Ecto neural progenitor cell (in vitro differentiated cells): ENCODE measurements around the gene IL1RAPL2.
"Not testable (repeated sequence)": the region's sequence is repeated elsewhere in the genome, so short reads cannot be mapped to it uniquely, and the experiment has no call there.

ENCODE experiments used
- DNase-seq: peaks from one replicate; pipeline ENCODE4 v3.0.0-alpha.2; 2018; ENCODE audit warnings: low spot score

Gene IL1RAPL2

DNA sequence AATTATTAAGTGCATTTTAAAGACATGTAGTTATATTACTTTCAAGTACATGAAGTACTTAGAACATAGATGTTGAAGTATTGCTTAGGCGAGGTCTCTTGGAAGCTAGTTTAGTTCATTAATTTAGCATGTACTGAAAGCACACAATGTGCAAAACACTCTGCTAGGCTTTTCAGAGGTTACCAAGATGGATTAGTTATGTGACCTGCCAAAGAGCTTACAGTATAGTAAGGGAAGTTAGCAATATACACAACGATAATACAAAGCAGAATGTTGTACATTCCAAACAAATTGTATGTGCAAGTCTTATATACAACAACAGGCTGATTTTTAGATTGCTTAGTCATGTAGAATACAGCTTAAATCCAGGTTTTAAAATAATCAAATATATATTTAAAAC is 1137.9 kb downstream of the IL1RAPL2 start:
- no peak for DNase-seq

DNA sequence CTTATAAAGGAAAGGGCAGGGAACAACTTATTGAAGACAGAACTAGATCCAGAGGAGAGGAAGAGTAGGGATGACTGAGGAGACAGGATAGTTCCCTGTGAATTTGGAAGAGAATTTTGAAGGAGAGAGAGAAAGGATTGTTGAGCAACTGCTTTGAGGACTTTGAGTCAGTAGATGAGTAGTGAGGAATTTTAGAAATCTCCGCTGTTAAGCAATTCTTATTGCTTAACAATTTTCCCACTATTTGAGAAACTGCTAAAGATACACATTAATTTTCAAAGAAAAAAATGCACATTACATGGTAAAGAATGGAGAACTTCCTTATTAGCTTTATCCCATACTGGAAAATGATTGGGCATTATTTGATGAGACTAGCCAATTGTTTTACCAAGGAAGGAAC is 1140.0 kb downstream of the IL1RAPL2 start:
- DNase-seq = no peak

DNA sequence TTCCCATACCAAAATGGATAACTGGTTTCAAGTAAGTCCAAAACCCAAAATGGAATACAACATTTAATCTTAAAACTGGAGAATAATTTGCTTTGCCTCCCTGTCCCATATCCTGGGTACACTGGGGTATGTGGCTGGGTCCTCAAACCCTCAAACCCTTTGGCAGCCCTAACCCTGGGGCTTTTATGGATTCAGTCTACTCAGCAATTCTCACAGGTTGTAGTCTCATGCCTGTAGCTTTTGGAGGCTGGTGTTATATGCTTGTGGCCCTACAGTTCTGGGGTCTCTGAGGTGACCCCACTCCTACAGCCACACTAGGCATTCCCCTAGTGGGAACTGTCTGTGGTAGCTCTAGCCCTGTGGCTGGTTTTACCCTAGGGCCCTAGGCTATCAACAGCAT is 1145.8 kb downstream of the IL1RAPL2 start:
- DNase-seq = no peak

DNA sequence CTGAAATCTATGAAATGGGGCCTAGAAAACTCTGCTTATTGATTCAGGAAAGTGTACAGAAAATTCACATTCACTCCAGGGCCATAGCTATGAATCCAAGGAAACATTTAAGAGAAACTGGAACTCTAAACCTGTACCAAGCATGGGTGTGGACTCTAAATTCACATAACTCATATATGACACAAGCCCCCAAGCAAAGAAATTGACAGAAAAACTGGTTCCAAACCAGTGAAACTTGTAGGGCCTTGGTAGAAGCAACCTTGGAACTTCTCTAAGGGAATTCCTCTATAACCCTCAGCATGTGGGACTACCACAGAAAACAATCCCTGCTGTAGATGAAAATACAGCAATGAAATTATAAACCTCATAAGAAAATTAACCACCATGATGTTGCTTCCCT is 1149.7 kb downstream of the IL1RAPL2 start:
- DNase-seq = no peak

DNA sequence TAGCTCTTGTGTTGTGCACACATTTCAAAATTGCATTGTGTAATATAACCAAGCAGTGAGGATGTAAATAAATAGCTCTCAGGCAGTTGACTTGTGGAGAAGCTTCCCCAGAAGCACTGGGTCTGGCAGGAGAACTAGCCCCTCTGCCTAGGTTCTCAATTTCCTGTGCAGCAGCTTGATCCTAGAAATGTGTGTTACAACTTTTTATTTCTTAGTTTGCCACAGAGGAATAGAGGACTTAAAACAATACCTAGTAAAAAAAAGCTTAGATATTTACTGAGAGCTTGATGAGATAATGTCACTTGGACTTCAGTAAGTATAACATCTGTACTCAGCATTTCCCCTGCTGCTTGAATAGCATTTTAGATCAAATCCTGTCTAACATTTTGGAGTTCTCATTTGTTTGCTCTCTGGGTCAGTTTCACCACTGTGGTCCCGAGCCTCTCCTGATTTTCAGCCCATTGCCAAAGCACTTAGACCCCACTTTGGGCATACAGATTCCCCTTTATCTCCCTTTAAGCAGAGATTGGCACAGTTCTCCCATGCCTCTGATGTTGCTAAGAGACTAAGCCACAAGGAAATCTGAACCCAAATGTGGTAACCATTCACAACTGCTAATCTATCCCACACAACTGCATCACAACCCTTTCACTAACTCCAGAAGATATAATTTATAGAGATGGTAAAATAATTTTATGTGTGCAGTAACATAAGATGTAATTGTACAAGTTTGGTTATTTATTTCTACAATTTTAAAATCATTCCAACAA is 1158.2 kb downstream of the IL1RAPL2 start:
- DNase-seq = no peak

DNA sequence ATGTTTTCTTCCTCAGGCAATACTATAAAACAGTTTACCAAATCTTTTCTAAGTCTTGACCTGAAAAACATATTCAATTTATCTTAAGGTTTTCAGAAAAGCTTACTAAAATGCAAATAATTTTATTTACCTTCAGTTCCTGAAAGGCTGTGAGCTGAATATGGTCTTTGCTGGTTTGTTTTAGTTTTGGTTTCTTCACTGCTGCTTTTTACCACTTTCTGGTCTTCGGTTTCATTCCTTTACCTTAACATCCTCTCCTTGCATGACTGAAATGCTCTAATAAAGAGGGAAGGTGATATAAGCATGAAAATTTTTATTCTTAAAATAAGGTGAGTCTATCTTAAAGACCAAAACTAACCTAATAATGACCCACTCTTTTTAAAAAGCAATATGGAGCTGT is 1159.2 kb downstream of the IL1RAPL2 start:
- DNase-seq = no peak

DNA sequence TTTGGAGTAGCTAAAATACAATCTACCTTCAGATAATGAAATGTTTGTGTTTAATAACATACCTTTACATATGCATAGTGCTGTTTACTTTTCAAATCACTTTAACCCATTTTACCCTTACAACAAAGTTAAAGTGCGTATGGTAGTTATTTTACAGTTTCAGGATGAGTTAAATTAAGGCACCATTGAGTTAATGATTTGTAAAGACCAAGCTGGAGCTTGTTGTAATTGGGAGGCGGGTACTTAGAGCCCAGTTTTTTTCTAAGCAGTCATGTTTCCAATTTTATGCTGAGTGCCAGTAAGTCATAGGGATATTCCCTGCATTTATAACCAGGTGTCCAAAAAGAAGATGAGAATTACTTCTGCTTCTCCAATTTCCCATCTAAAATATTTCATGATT is 1172.2 kb downstream of the IL1RAPL2 start:
- DNase-seq = no peak

DNA sequence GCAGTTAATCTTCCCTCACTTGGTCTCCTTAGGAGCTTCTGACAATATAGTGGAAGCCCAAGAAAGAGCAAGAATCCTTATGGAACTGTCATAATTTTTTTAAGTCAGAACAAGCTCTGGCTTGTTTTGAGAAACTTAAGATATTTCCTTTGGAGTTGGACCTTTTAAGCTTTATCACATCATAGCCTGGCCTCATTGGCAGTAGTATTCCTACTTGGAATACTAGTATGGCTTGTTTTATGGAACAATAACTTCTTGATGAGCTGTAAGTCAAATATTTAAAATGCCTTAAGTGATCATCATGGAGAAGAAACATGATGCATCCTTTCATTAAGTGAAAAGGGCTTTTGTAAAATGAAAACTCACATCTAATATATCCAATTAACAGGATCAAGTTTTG is 1178.3 kb downstream of the IL1RAPL2 start:
- no peak for DNase-seq

DNA sequence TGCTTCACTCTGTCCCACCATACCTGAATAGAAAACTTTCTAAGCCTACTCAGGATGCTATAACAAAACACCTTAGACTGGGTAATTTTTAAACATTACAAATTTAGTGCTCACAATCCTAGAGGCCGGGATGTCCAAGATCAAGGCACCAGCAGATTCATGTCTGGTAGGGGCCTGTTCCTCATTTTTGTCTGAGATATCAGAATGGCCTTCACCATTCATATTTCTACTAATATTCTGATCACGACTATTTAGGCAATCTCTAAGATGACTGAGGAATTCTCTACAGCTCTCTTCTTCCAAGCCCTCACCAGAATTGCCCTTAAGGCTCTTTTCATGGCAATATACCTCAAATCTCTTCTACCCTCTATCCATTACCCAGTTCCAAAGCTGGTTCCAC is 1178.9 kb downstream of the IL1RAPL2 start:
- no peak for DNase-seq

DNA sequence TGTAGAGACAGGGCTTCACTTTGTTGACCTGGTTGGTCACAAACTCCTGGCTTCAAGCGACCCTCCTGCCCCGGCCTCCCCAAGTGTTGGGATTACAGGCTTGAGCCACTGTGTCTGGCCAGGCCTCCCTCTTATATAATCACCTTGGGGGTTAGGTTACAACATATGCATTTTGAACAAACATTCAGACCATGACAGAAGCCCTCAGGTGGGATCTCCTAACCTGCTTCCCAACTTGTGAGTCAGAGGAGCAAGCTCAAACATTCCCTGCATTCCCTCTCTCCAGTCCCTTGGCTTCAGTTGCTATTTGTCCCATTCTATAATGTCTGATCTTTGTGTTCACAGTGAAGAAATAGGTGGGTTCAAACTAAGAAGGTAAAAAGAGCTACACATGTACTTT is 1179.9 kb downstream of the IL1RAPL2 start:
- no peak for DNase-seq

DNA sequence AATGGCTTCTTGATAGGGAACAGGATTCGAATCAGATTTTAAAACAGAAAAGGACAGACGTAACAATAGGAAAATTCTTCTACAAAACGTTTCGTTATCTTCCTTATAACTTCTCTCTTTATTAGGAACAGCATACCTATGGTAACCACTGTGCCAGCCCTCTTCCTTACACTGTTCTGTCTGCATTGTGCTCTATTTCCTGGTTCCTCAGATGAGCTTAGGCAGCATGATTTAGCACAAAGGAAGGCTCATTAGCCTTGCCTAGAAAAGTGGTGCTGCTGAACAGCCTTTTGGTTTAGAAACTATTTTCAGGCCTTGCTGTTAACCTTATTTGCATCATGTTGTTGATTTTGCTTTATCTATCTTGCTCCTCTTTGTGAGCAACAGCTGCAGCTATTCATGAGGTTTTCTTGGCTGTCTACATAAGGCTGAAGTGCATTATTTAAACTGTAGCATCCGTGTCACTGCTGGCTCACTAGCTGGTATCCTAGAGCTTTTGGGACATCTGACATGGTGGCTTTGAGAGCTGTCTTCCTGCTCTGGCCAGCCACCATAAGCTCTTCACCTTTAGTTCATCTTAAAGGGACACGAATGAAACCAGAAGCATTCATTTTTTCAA is 1186.4 kb downstream of the IL1RAPL2 start:
- DNase-seq = no peak

DNA sequence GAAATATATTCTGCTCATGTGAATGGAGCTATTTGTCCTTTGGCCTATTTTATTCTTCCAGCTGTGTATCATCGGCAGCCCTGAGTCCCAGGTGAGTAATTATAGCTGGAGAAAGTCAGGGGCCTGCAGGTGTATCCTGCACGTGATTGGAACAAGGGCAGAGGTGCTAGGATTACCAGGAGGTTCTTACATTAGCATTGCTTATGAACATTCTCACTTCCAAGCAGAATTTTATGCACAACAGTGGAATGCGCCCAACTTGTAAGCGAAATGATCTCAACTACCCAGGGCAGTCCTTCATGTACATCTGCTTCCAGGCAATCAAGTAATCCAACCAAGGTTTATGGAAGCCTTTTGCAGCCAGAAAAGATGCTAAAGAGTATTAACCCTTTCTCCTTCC is 1187.4 kb downstream of the IL1RAPL2 start:
- no peak for DNase-seq

DNA sequence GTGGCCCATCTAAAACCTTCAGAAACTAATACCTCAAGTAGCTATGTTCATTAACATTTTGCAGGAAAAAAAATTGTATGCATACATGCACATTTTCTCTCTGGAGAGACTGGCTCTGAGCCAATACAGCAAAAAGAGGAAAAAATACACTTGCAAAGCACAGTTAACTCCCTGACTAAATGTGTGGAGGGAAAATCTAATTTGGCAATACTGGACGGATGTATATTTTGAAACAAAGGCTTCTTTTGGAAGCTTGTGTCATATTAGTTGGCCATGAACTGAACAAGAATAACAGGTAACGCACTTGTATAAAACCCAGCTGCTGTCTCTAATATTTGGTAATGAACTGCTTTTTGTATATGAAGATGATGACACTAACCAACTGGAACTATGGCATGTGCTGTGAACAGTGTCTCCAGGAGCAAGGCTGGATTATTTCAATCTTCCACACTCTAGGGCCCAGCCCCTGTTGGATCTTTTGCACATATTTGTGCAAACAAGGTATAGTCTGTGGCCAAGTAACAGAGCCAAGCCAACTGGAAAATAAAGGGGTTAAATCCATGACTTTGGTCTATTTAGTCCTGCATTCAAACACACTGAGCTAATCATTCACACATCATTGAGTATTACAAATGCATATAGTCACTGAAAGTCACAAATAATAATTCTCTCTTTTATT is 1188.4 kb downstream of the IL1RAPL2 start:
- DNase-seq = no peak

DNA sequence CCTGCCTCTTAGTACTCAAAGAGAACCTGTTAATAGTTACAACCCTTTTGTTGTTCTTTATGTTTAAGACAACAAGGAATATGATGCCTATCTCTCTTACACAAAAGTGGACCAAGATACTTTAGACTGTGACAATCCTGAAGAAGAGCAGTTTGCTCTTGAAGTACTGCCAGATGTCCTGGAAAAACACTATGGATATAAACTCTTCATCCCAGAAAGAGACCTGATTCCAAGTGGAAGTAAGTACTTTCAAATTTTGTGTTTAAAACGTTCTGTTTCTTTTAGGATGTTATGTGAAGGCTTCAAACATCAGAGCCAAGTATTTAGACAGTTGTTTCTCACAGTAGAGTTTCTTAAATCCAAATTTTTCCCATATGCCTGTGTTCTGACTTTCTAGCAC is 1189.1 kb downstream of the IL1RAPL2 start:
- no peak for DNase-seq

DNA sequence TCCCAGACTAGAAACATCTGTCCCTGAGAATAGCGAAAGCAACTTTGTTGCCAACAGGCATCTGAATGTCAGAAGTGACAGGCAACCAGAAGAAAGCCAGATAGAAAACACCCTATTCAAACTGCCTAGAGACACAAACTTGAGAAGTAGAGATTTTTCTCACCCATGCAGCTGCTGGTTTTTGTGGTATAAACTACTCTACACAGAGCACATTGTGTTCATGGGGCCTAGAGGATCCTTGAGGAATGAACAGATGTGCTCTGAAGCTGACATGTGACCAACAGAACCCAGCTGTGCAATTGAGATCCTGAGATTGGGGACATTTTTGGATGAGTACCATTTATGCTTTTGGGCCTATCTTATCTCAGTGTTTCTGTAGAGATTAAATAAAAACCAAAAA is 1192.8 kb downstream of the IL1RAPL2 start:
- DNase-seq = no peak

DNA sequence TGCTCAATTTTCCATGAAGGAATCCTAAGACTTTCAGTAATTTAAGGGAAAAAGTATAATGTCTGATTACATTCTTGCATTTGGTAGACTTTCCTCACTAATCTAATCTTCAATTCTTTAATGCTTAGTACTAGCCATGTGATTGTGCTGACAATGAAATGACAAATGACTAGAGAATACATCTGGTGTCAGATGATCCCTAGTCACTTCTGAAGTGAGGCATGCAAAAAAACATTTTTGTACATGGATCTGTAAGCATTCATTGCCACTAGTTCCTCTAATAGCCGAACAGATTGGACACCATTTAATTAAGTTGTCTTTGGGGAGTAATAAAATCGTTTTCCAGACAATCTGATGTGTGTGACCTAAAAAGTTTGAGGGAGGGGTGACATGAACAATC is 1193.6 kb downstream of the IL1RAPL2 start:
- DNase-seq = no peak

DNA sequence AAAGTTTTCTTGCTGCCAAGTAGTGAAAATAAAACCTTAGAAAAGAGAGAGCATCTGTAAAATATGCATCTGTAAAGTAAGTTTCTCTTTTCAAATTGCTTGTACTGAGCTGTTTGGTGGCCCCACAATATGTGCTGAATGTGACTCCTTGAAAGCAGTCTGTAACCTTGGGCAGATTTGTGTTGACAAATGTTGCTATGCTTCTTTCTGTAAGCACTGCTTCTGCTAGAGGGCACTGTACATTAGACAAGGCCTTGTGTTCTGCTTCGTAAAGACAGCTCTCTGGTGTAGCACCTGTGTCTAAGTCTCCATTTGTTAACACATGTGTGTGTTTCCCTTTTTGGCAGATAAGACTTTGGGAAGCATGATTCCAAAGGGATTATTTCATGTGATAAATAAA is 1199.7 kb downstream of the IL1RAPL2 start:
- no peak for DNase-seq

DNA sequence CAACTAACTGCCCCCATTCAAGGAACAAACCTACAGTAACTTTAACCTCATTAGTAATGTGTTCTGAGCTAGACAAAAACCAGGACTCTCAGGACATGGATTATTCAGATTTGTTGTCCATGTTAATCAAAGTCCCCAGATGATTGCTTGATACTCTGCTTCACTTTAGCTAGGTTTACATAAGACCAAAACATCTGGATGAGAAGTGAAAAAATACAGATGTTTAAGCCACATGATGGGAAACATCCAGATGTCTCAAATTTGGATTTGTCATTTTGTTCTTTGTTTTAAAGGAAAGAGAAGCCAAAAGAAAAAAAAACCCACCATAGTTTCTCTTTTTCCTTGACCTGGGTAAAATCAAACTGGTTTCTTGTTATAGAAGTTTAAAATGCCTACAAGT is 1207.8 kb downstream of the IL1RAPL2 start:
- no peak for DNase-seq

DNA sequence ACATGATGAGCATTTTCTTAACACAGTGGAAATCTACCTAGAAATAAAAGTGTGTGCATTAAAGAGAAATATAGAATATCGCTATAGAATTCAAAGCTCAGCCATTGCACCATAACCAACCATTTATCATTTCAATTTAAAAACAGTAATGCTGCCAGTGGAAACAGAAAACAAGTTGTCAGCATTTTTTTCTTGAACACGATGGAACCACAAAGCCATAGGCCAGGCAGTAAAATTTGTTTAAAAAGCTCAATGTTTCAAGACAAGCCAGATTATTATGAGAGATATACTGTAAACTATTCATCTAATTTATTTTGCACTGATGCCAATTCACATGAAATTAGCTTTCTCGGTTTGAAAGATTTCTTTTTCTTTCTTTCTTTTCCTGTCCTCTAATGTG is 1209.7 kb downstream of the IL1RAPL2 start:
- DNase-seq = no peak

DNA sequence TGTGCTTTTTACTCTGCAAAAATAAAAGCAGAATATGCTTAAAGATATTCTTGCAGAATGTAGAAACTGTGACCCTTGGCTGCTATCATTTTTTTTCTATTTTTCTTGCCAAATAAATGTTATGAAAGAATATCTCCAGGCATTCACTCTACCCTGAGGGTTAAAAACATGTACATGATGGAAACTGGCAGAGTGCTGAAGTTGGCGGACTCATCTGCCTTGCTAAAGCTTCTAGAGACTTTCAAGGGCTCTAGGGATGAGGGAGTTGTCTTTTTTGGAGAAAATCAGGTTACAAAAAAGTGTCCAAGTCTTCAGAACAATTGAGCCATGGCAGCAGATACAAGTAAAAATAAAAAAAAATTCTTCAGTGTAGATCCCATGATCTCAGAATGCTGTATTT is 1215.8 kb downstream of the IL1RAPL2 start:
- DNase-seq = no peak

DNA sequence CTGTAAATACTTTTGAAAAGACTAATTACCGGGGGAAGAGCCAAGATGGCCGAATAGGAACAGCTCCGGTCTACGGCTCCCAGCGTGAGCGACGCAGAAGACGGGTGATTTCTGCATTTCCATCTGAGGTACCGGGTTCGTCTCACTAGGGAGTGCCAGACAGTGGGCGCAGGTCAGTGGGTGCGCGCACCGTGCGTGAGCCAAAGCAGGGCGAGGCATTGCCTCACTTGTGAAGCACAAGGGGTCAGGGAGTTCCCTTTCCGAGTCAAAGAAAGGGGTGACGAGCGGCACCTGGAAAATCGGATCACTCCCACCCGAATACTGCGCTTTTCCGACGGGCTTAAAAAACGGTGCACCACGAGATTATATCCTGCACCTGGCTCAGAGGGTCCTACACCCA is 1230.9 kb downstream of the IL1RAPL2 start:
- not testable (repeated sequence) for DNase-seq

DNA sequence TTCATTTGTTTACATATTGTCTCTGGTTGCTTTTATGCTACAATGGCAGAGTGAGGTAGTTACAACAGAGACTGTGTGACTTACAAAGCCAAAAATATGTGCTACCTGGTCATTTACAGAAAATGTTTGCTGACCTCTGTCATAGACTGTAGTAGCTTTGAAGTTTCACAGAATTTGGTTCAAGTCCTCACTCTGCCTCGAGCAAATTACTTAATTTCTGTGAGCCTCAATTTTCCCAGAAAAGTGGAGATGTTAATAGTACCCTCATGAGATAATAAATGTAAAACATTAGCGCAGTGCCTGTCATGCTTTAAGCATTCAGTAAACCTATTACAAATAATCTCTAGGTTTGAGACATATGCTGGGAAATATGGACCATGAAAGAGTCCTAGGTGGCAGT is 1237.9 kb downstream of the IL1RAPL2 start:
- DNase-seq = no peak

DNA sequence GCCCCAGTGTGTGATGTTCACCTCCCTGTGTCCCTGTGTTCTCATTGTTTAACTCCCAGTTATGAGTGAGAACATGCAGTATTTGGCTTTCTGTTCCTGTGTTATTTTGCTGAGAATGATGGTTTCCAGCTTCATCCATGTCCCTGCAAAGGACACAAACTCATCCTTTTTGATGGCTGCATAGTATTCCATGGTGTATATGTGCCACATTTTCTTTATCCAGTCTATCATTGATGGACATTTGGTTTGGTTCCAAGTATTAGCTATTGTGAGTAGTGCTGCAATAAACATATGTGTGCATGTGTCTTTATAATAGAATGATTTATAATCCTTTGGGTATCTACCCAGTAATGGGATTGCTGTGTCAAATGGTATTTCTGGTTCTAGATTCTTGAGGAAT is 1239.7 kb downstream of the IL1RAPL2 start:
- DNase-seq = not testable (repeated sequence)

DNA sequence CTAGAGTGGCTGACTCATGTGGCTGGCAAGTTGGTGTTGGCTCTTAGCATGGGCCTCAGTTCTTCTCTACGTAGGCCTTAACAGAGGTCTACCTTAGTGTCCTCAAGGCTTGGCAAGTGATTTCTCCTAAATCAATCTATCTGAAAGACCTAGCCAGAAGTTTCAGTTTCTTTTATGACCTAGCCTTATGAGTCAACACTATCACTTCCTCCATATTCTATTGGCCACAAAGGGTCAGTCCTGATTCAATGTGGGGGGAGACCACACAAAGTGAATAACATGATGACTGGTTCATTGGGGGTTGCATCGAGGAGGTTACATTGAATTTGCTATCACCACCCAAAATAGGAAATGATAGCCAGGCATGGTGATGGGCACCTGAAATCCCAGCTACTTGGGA is 1250.5 kb downstream of the IL1RAPL2 start:
- DNase-seq = no peak
